GM21825 (cell line): ENCODE measurements around the gene KDM1A.

ENCODE experiments used
- ATAC-seq: cut with Tn5 transposase; IDR thresholded peaks from one replicate; pipeline ENCODE4 v1.9.1; 2021; ENCODE audit warnings: mild to moderate bottlenecking, moderate library complexity; ENCODE audit not compliant: unreplicated experiment

Gene KDM1A

GRCh38 chr1:23103001-23103889, 84.0 kb downstream of the KDM1A start:
- ATAC-seq: no peak

DNA sequence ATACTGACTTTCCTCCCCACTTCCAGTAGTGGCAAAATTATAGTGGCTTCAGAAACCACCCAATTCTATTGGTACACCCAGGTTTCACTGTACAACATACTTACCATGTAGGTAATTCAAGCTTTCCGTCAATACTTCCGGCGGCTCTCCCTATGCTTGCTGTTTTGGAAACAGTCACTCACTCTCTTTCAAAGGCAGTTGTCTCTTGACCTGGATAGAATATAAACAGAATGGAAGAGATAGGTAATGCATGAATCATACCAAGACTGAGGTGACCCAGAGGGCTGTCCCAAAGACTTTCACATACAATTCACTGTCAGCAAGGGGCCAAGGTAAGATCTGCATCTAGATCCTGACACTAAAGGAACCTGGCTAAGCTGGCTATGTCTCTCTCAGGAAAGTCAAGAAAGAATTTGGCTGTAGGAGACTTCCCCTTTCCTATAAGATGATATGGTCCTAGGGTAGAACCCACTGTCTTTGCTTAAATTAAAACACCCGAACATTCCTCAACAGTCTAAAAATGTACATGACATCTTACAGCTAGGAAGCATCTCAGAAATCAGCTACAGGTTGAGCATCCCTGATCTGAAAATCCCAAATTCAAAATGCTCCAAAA, 89.8 kb downstream of the KDM1A start:
- ATAC-seq: no peak

- ATAC-seq: no peak
These were observed 91.1 kb downstream of the KDM1A start for GRCh38 chr1:23110391-23110790.

DNA sequence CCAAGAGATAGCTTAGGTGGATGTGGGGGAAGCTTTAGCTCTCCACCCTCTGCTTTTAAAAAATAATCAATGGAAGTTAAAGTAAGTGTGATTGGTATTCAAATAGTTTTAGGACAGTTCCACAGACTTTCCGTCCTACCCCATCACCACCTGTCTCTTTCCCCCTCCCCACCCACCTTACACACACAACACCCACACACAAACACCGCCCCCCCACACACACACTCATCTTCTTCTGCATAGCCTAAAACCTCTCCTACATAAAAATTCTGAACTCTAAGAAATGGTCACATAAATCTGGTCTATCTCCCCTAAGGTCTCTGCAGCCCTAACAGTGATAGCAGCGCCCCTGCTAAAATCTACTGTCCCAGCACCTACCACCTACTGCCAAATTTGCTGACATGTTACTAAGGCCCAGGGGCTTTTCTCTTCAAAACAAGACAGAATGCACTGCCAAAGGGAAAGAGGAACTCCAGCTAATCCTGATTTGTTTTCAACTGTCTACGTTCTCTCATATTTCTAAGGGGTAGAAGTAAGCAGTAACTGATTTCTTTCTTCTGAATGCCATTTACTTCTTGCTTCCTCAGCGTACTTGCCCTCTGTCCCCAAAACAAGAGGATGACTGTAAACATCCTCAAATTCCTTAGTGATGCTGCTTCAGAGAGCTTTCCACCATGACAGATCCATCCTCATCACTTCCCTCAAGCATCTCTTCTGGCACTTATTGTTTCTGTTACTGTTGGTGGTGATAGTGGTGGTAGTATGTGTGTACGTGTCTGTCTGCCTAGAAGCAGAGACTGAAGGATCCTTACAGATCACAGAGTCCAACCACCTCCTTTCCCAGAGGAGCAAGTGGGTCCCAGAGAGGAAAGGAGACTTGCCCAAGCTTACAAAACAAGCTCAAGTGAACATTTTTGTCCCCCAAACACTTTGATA, 92.6 kb downstream of the KDM1A start:
- no peak for ATAC-seq

DNA sequence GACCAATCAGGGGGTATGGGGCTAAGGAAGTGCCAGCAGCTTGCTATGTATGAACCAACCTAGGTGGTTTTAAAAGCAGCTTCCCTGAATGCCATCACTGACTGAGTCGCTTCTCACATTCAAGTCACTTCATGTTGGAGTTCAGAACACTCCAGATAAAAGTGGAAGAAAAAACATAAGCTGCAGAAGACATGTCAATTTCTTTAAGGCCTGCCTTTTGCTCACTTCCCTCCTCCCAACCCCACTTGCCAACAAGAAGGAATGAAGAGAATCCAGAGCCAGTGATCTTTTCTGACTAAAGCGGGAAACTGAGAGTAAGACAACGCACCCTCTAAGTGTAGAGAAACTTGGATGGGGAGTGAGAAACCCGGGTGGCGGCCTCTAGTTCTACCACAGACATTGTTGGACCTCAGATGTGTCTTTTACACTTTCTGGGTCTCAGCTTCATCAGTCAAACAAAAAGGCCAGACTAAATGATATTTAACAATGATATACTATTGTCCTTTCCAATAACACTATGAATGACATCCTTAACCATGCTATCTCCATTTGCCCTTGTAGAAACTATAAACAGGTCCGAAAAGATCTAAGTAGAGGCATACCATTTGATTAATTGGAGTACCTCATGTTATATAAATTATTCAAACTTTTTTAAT, 95.3 kb downstream of the KDM1A start:
- no peak for ATAC-seq

GRCh38 chr1:23116216-23116836, 97.1 kb downstream of the KDM1A start:
- ATAC-seq: no peak

DNA sequence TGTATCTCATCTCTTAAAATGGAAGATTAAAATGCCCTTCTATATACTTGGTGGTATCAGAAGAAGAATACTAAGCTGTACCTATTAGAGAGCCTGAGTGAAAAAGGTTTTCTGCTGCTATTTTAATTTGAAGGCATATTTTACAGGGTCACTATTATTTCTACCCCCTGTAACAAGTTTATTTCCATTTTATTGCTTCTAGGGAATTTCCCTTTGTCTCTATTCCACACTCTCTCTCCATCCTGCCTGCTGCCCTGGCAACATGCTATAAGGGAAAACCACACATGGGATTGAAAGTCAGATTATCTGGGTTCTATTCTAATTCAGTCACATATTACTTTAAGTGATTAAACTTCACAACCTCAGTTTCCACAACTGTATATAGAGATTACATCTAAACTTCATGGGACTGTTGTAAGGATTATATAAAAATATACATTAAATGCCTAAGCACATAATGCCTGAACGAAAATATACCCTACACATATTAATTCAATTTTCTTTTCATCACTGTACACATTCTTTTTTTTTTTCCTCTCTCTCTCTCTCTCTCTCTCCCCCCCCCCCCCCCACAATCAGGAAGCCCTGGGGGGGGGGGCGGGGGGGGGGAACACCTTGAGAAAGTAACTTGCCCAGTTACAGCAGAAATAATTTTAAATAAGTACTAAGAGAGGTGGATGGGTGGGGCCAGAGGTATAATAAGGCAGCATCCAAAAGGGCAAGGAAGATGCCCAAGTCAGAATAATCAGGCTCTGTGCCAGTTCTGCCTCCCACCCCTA, 97.8 kb downstream of the KDM1A start:
- no peak for ATAC-seq

DNA sequence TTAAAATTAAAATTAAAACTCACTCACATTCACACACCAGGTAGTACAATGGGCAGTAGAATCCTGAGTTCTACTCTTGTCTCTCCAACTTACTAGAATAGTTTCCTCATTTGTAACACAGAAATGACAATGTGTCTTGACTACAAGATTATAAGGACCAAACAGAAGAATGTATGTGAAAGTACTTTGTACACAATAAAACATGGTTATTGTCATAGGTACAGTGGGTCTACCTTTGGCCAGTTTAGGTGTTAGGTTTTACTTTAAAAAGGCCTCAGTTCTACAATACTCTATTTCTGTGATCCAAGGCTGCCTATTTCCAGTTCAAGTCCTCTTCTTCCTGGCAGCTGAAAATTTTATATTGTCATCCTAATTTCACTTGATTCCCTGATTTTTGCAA, 99.1 kb downstream of the KDM1A start:
- ATAC-seq: no peak

GRCh38 chr1:23118957-23119792, 99.9 kb downstream of the KDM1A start:
- ATAC-seq: no peak

GRCh38 chr1:23120383-23120782, 101.1 kb downstream of the KDM1A start:
- no peak for ATAC-seq

GRCh38 chr1:23122023-23122748, 102.9 kb downstream of the KDM1A start:
- ATAC-seq: no peak

- no peak for ATAC-seq
These were observed 103.5 kb downstream of the KDM1A start for GRCh38 chr1:23122796-23123195.

DNA sequence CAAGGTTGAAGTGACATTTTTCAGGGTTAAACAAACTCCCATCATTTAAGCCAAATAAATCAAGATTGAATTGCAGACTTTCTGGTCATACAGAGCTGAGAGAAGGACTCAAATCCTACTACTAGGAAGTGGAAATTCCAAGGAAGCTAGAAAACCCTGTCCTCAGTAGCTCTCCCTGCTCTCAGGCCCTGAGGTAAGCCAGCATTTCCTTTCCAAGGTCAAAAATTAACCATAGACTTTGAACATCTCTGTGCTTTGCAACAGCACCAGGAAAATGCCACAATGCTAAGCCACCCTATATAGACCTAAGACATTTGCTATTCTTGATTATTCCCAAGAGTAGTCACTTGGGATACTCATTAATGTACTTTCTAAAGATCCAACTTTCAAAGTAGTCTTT, 104.3 kb downstream of the KDM1A start:
- ATAC-seq: no peak

- ATAC-seq: no peak
These were observed 105.2 kb downstream of the KDM1A start for GRCh38 chr1:23124259-23125026.

GRCh38 chr1:23125489-23125888, 106.2 kb downstream of the KDM1A start:
- ATAC-seq: no peak

GRCh38 chr1:23126200-23126599, 106.9 kb downstream of the KDM1A start:
- ATAC-seq: no peak

DNA sequence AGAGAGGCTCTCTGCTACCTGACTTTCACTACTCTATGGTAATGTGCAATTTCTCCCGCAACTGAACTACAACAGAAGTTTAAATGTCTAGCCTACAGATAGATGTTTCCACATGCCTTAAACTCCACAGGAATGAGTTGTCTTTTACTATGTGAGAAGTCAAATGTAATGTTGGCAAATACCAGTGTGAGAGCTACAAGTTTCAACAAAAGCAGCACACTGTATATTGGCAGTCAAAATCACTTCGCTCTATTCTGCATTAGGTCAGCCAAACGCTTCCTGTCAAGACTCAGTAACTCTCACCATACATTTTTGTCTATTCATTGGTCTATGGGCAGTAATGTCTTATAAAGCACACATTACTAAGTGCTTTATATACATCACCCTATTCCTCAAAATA, 107.5 kb downstream of the KDM1A start:
- no peak for ATAC-seq
